K562 (cell line): ENCODE results near the gene AGFG2. TPM values are rescaled to one million over a fixed set of nuclear protein-coding genes. Genes with fewer than 3 reads are reported as not detected.
A peak's percentile ranks its signal among the peaks of the same experiment; 100 is the strongest.

ENCODE experiments used
- CHD2 ChIP-seq: IDR thresholded peaks from 2 replicates; pipeline ENCODE4 v1.6.1; 2011; ENCODE audit warnings: low read depth, low read length
- KDM4B ChIP-seq, 2 experiments: fragments of 450-650 bp in 1 of 2; sonication (generic) in 1 of 2; IDR thresholded peaks; 2 replicates each; pipeline ENCODE4 v1.6.1; 2016 to 2017; ENCODE audit warnings: borderline replicate concordance in 2 of 2, antibody characterized with exemption in 1 of 2, low read depth in 1 of 2, mild to moderate bottlenecking in 1 of 2
- KLF13 ChIP-seq: fragments of 450-650 bp; IDR thresholded peaks from 2 replicates; pipeline ENCODE4 v1.6.1; 2016; ENCODE audit warnings: missing genetic modification characterization, low read depth, mild to moderate bottlenecking, missing compliant biosample characterization, moderate library complexity, borderline replicate concordance
- MAFF ChIP-seq: IDR thresholded peaks from 2 replicates; pipeline ENCODE4 v1.6.1; 2012; ENCODE audit warnings: low read length, improper control_type of control experiment
- RBM22 ChIP-seq: fragments of 200-400 bp; formaldehyde crosslinking; IDR thresholded peaks from 2 replicates; pipeline ENCODE4 v1.6.1; 2018; ENCODE audit warnings: low read length, low read depth; ENCODE audit not compliant: poor library complexity, severe bottlenecking
- STAT5B ChIP-seq: fragments of 250-450 bp; sonication (Bioruptor Pico); IDR thresholded peaks from 2 replicates; pipeline ENCODE4 v1.8.0; 2021; ENCODE audit warnings: mild to moderate bottlenecking, inconsistent platforms
- TARDBP ChIP-seq: fragments of 450-650 bp; IDR thresholded peaks from 2 replicates; pipeline ENCODE4 v1.6.1; 2016
- TCFL5 ChIP-seq: fragments of 250-450 bp; sonication (Bioruptor Pico); conservative IDR thresholded peaks from 2 replicates; pipeline ENCODE4 v1.6.1; 2021; ENCODE audit warnings: mild to moderate bottlenecking, moderate library complexity, matching md5 sums
- ZNF695 ChIP-seq: fragments of 450-650 bp; formaldehyde crosslinking; IDR thresholded peaks from 2 replicates; pipeline ENCODE4 v1.4.0; 2020; ENCODE audit warnings: mild to moderate bottlenecking, moderate library complexity
- ZNF764 ChIP-seq: fragments of 250-450 bp; sonication (Bioruptor Pico); IDR thresholded peaks from 2 replicates; pipeline ENCODE4 v1.4.0; 2020; ENCODE audit warnings: low read depth, mild to moderate bottlenecking, moderate library complexity
- polyA plus RNA-seq, 8 experiments: library from polyadenylated mRNA; depleted of rRNA in 4 of 8; stranded (reverse) in 5 of 8; unstranded in 3 of 8; fragments of >200 nt; fragmentation: Nextera tagmentation in 2 of 8; fragmentation: Illumina TruSeq in 1 of 8; extraction: Ambion mirVana in 2 of 8; extraction: Trizol in 1 of 8; gene quantifications; 2 replicates each; pipeline versions ENCODE4 v1.2.1 to v1.2.3, GENCODE V29; 2011 to 2014; ENCODE audit warnings: inconsistent platforms in 1 of 8, missing spikeins in 1 of 8
- total RNA-seq, 7 experiments: library from RNA; depleted of rRNA in 6 of 7; stranded (reverse); fragments of >200 nt in 6 of 7; fragmentation: Illumina TruSeq in 2 of 7; extraction: Trizol in 2 of 7; gene quantifications; 2 replicates each; pipeline versions ENCODE4 v1.2.1 to v1.2.3, GENCODE V29; 2011 to 2021; ENCODE audit warnings: low replicate concordance in 1 of 7
- TF ChIP-seq, protein P1 (sequence below): fragments of 450-650 bp; IDR thresholded peaks from 2 replicates; pipeline ENCODE4 v1.6.1; 2017; ENCODE audit warnings: antibody characterized with exemption, mild to moderate bottlenecking
- TF ChIP-seq, protein P2 (sequence below): sonication (generic); formaldehyde crosslinking; IDR thresholded peaks from 2 replicates; pipeline ENCODE4 v1.8.0; 2022; ENCODE audit warnings: missing genetic modification reagents, mild to moderate bottlenecking, borderline replicate concordance
- TF ChIP-seq, protein P3 (sequence below): fragments of 450-650 bp; IDR thresholded peaks from 2 replicates; pipeline ENCODE4 v1.6.1; 2016; ENCODE audit warnings: low read depth, mild to moderate bottlenecking, moderate library complexity
- TF ChIP-seq, protein P4 (sequence below): fragments of 450-650 bp; IDR thresholded peaks from 2 replicates; pipeline ENCODE4 v1.6.1; 2018; ENCODE audit not compliant: partially characterized antibody

The AGFG2 gene
- total and polyA plus RNA-seq, 9 of the 15 experiments (the other 6 are each of a cell fraction or from before 2014, with no cell fraction given): 0.31 to 23.1 (median 6.5) TPM

DNA sequence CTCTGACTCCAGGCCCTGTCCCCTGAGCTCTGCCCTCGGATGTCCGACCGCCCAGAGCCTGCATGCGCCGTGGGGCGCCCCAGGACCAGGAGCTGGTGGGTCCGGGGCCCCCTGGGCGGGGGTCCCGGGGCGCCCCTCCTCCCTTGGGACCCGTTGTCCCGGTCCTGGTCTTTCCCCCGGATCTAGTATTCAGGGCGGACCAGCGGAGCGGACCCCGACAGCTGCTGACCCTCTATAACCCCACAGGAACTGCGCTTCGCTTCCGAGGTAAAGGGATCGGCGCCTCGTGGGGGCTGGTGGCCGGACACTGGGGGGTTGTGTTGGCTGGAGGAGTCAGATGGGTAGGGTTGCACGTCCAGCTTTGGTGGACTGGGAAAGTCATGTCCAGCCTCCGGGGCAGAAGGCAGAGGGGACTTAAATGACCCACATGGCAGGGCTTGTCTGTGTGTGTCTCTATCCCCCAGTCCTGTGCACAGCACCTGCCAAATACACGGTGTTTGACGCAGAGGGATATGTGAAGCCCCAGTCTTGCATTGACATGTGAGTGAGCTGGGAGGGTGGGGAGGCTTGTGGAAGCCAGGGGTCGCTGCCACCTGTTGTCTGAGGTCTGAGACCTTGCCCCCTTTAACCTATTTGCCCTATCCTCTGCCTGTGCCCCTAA lies 73.9 kb downstream of the AGFG2 start (continued):
- TF ChIP-seq, protein P1, sequence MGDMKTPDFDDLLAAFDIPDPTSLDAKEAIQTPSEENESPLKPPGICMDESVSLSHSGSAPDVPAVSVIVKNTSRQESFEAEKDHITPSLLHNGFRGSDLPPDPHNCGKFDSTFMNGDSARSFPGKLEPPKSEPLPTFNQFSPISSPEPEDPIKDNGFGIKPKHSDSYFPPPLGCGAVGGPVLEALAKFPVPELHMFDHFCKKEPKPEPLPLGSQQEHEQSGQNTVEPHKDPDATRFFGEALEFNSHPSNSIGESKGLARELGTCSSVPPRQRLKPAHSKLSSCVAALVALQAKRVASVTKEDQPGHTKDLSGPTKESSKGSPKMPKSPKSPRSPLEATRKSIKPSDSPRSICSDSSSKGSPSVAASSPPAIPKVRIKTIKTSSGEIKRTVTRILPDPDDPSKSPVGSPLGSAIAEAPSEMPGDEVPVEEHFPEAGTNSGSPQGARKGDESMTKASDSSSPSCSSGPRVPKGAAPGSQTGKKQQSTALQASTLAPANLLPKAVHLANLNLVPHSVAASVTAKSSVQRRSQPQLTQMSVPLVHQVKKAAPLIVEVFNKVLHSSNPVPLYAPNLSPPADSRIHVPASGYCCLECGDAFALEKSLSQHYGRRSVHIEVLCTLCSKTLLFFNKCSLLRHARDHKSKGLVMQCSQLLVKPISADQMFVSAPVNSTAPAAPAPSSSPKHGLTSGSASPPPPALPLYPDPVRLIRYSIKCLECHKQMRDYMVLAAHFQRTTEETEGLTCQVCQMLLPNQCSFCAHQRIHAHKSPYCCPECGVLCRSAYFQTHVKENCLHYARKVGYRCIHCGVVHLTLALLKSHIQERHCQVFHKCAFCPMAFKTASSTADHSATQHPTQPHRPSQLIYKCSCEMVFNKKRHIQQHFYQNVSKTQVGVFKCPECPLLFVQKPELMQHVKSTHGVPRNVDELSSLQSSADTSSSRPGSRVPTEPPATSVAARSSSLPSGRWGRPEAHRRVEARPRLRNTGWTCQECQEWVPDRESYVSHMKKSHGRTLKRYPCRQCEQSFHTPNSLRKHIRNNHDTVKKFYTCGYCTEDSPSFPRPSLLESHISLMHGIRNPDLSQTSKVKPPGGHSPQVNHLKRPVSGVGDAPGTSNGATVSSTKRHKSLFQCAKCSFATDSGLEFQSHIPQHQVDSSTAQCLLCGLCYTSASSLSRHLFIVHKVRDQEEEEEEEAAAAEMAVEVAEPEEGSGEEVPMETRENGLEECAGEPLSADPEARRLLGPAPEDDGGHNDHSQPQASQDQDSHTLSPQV: no peak
- TF ChIP-seq, protein P2, sequence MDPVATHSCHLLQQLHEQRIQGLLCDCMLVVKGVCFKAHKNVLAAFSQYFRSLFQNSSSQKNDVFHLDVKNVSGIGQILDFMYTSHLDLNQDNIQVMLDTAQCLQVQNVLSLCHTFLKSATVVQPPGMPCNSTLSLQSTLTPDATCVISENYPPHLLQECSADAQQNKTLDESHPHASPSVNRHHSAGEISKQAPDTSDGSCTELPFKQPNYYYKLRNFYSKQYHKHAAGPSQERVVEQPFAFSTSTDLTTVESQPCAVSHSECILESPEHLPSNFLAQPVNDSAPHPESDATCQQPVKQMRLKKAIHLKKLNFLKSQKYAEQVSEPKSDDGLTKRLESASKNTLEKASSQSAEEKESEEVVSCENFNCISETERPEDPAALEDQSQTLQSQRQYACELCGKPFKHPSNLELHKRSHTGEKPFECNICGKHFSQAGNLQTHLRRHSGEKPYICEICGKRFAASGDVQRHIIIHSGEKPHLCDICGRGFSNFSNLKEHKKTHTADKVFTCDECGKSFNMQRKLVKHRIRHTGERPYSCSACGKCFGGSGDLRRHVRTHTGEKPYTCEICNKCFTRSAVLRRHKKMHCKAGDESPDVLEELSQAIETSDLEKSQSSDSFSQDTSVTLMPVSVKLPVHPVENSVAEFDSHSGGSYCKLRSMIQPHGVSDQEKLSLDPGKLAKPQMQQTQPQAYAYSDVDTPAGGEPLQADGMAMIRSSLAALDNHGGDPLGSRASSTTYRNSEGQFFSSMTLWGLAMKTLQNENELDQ (CRISPR knock-in tag): no peak
- TF ChIP-seq KDM4B (IDR thresholded peaks at IDR 0.05; ENCODE audit: borderline replicate concordance in 2 of 2, low read depth in 1 of 2) (no peak), RBM22 (no peak), TCFL5 (CRISPR knock-in tag) (no peak), TARDBP (no peak), MAFF (no peak), KLF13 (tag) (no peak), CHD2 (no peak), STAT5B (CRISPR knock-in tag) (no peak), ZNF764 (CRISPR knock-in tag) (peak; percentile 94), ZNF695 (CRISPR knock-in tag) (no peak)
- TF ChIP-seq, protein P3, sequence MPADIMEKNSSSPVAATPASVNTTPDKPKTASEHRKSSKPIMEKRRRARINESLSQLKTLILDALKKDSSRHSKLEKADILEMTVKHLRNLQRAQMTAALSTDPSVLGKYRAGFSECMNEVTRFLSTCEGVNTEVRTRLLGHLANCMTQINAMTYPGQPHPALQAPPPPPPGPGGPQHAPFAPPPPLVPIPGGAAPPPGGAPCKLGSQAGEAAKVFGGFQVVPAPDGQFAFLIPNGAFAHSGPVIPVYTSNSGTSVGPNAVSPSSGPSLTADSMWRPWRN: no peak
- TF ChIP-seq, protein P4, sequence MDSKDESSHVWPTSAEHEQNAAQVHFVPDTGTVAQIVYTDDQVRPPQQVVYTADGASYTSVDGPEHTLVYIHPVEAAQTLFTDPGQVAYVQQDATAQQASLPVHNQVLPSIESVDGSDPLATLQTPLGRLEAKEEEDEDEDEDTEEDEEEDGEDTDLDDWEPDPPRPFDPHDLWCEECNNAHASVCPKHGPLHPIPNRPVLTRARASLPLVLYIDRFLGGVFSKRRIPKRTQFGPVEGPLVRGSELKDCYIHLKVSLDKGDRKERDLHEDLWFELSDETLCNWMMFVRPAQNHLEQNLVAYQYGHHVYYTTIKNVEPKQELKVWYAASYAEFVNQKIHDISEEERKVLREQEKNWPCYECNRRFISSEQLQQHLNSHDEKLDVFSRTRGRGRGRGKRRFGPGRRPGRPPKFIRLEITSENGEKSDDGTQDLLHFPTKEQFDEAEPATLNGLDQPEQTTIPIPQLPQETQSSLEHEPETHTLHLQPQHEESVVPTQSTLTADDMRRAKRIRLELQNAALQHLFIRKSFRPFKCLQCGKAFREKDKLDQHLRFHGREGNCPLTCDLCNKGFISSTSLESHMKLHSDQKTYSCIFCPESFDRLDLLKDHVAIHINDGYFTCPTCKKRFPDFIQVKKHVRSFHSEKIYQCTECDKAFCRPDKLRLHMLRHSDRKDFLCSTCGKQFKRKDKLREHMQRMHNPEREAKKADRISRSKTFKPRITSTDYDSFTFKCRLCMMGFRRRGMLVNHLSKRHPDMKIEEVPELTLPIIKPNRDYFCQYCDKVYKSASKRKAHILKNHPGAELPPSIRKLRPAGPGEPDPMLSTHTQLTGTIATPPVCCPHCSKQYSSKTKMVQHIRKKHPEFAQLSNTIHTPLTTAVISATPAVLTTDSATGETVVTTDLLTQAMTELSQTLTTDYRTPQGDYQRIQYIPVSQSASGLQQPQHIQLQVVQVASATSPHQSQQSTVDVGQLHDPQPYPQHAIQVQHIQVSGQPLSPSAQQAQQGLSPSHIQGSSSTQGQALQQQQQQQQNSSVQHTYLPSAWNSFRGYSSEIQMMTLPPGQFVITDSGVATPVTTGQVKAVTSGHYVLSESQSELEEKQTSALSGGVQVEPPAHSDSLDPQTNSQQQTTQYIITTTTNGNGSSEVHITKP: no peak
